ENCODE results near the gene PLXNA4. TPM values are rescaled to one million over a fixed set of nuclear protein-coding genes. Genes with fewer than 3 reads are reported as not detected.

The PLXNA4 gene
- total RNA-seq, 1 experiment from 2014 or later = 0.10 TPM

- BruUV-seq (replicated peaks) = no TSS peak
- Histone ChIP-seq H3K4me1 (ENCODE audit: control insufficient read depth, insufficient read depth, low read length) (no peaks in the 10 kb centered on the region), H3K27me3 (ENCODE audit: control insufficient read depth, insufficient read depth, low read length) (peaks cover 8% of the 10 kb centered on the region), H3K9me3 (ENCODE audit: control insufficient read depth, insufficient read depth, low read depth, low read length) (no peaks in the 10 kb centered on the region), H3K36me3 (ENCODE audit: control insufficient read depth, insufficient read depth, low read length) (no peaks in the 10 kb centered on the region), H3K27ac (ENCODE audit: low read length) (no peak overlapping the region), H3K4me3 (ENCODE audit: low read depth in 2 of 2, low read length in 2 of 2) (no peak overlapping the region)
- in situ Hi-C loops (cut with HindIII; ENCODE audit: low pct_unique_long_range_greater_than_20kb, low sequenced_read_pairs) = no loop called here
- intact Hi-C loops (cut with micrococcal nuclease; ENCODE audit: unreplicated experiment) = loop anchor here (5.0 to 10.0 kb wide), 2 partner anchors 638 to 890 kb away; no protein-coding TSS in a partner anchor
- DNase-seq (ENCODE audit: low read depth, low spot score) (no peak), ATAC-seq (no peak)
- POLR2A ChIA-PET = no interaction called here
- CTCF ChIA-PET = no interaction called here
- no peak for TF ChIP-seq TCF7L2 (IDR thresholded peaks at IDR 0.05; ENCODE audit: low read depth, low read length)
Observed at GRCh38 chr7:132584796-132585494, 8.7 kb upstream of the PLXNA4 start.

GRCh38 chr7:132581431-132581830, 5.2 kb upstream of the PLXNA4 start:
- Histone ChIP-seq H3K36me3 (ENCODE audit: control insufficient read depth, insufficient read depth, low read length) (no peaks in the 10 kb centered on the region), H3K9me3 (ENCODE audit: control insufficient read depth, insufficient read depth, low read depth, low read length) (no peaks in the 10 kb centered on the region), H3K27ac (ENCODE audit: low read length) (no peak overlapping the region), H3K27me3 (ENCODE audit: control insufficient read depth, insufficient read depth, low read length) (peaks cover 28% of the 10 kb centered on the region), H3K4me3 (ENCODE audit: low read depth in 2 of 2, low read length in 2 of 2) (no peak overlapping the region), H3K4me1 (ENCODE audit: control insufficient read depth, insufficient read depth, low read length) (no peaks in the 10 kb centered on the region)
- no TSS peak for BruUV-seq (replicated peaks)
- ATAC-seq (no peak), DNase-seq (ENCODE audit: low read depth, low spot score) (no peak)
- POLR2A ChIA-PET = no interaction called here
- TF ChIP-seq REST (IDR thresholded peaks at IDR 0.05; ENCODE audit: insufficient read depth in 1 of 2, low read depth in 2 of 2, low read length in 1 of 2) (no peak), POLR2AphosphoS5 (IDR thresholded peaks at IDR 0.05; ENCODE audit: low read depth, low read length) (no peak), SIN3A (IDR thresholded peaks at IDR 0.05; ENCODE audit: borderline replicate concordance, insufficient read depth, low read depth, low read length) (no peak), CTCF (IDR thresholded peaks at IDR 0.05) (no peak), TCF7L2 (IDR thresholded peaks at IDR 0.05; ENCODE audit: low read depth, low read length) (no peak)
- intact Hi-C loops (cut with micrococcal nuclease; ENCODE audit: unreplicated experiment) = loop anchor here (2.0 to 10.0 kb wide), 3 partner anchors 263 to 887 kb away; no protein-coding TSS in a partner anchor
- in situ Hi-C loops (cut with HindIII; ENCODE audit: low pct_unique_long_range_greater_than_20kb, low sequenced_read_pairs) = no loop called here
- CTCF ChIA-PET = interaction anchor here (0.6 to 1.5 kb wide), 6 partner anchors 108 to 892 kb away, joined by 3 to 6 read pairs (median 3); no protein-coding TSS in a partner anchor

- H3K36me3 ChIP-seq (ENCODE audit: control insufficient read depth, insufficient read depth, low read length) = no peaks in the 10 kb centered on the region
- peaks cover 31% of the 10 kb centered on the region for H3K27me3 ChIP-seq (ENCODE audit: control insufficient read depth, insufficient read depth, low read length)
- no TSS peak for BruUV-seq (replicated peaks)
- intact Hi-C loops (cut with micrococcal nuclease; ENCODE audit: unreplicated experiment) (loop anchor here (2.0 to 10.0 kb wide), 3 partner anchors 262 to 886 kb away; no protein-coding TSS in a partner anchor), in situ Hi-C loops (cut with HindIII; ENCODE audit: low pct_unique_long_range_greater_than_20kb, low sequenced_read_pairs) (no loop called here)
- ATAC-seq (peak; percentile 90), DNase-seq (ENCODE audit: low read depth, low spot score) (peak; percentile 60)
- ChIA-PET CTCF (interaction anchor here (0.5 to 1.5 kb wide), 9 partner anchors 107 to 892 kb away, joined by 3 to 6 read pairs (median 3); no protein-coding TSS in a partner anchor), POLR2A (no interaction called here)
- H3K4me3 ChIP-seq (ENCODE audit: low read depth in 2 of 2, low read length in 2 of 2) = no peak overlapping the region
- no peaks in the 10 kb centered on the region for H3K9me3 ChIP-seq (ENCODE audit: control insufficient read depth, insufficient read depth, low read depth, low read length)
- no peaks in the 10 kb centered on the region for H3K4me1 ChIP-seq (ENCODE audit: control insufficient read depth, insufficient read depth, low read length)
- no peak overlapping the region for H3K27ac ChIP-seq (ENCODE audit: low read length)
- TF ChIP-seq CTCF (IDR thresholded peaks at IDR 0.05) = peak; percentile 85
- no peak for TF ChIP-seq POLR2AphosphoS5 (IDR thresholded peaks at IDR 0.05; ENCODE audit: low read depth, low read length)
Observed at GRCh38 chr7:132580717-132581285, 4.5 kb upstream of the PLXNA4 start.

All from Panc1 (cell line).